GM11168 (cell line): ENCODE data around the gene DBX1.

Experiments
- in situ Hi-C: fragments of 300-500 bp; cut with MboI; formaldehyde crosslinking; loops from one replicate; pipeline ENCODE4 v1.12.0; 2022; ENCODE audit warnings: low sequenced_read_pairs; ENCODE audit not compliant: unreplicated experiment

Gene DBX1

GRCh38 chr11:20161923-20162744 is 1.9 kb upstream of the DBX1 start:
- in situ Hi-C loops = no loop called here

DNA sequence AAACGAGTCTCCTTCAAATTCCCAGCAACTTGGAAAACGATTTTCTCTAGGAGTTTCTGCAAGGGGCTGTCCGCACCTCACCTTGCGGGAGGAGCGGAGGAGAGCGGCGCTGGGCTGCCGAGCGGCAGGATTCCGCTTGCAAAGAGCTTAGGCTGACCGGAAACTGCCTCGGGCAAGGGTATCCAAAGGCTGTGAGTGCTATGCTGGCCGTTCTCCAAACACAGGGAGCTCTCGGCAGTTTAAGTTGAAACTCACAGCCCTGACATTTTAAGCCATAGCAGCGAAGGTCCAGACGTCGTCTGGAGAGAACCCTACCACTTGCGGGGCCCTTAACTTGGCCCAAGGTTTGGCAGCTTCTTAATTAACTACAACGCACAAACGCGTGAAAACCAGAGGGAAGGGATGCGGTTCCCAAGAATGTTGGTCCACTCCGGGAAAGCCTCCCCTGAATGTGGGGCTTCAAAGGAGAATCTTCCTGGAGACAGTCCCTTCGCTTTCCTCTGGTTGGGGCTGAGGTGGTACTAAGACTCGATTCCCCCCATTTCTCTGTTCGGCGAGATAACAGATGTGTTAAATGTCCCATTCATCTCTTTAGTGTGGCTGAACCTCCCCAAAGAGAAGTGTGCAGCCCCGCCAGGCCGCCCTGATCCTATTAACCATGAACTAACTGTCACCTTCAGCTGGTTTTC is 1.1 kb upstream of the DBX1 start:
- in situ Hi-C loops = no loop called here

- in situ Hi-C loops = no loop called here
These were observed 551 bp downstream of the DBX1 start for GRCh38 chr11:20159466-20160381.

DNA sequence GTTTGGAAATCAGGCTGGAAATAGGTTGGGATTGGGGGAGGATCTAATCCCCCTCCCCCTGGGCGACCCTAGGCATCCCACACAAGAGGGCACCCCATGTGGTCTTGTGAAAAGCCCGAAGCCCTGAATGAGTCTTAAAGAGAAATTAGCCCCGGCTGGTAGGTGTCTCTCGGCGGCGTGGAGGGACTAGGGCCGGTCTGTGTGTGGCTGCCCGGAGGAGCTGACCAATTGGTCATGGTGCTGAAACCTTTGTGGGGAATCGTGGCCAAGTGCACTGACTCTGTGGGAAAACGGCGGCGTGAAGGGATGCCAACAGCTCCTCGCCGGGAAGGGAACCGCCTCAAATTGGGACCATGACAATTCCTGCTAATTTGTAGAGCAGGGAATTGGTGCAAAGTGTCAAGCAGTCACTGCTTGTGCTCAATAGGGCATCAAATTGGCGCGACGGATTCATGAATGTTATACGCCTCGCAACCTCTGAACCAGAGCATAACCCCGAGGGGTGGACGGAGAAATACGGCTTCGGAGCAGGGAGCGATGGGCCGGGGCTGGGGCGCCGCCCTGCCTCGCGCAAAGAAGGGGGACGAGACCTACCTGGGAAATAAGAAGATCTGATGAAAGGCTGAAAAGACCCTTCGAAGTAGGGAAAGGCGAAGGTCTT is 1.5 kb downstream of the DBX1 start:
- in situ Hi-C loops = no loop called here

DNA sequence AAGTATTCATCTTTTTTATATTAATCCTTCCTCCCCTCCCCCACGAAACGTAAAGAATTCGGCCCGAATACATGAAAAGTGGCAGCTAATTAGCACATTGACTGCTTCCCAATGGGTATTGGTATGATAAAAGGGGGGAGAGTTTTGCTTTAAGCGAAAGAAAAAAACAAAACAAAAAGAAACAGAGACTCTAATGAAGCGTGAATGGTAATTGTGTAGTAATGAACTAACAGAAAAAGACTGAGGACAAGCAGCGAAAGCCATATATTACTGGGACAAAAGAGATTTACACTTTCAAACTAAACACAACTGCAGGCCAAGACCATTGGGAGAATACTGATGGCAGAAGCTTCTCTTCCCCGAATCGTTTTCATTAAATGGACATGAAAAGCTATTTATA is 2.5 kb downstream of the DBX1 start:
- in situ Hi-C loops = no loop called here

DNA sequence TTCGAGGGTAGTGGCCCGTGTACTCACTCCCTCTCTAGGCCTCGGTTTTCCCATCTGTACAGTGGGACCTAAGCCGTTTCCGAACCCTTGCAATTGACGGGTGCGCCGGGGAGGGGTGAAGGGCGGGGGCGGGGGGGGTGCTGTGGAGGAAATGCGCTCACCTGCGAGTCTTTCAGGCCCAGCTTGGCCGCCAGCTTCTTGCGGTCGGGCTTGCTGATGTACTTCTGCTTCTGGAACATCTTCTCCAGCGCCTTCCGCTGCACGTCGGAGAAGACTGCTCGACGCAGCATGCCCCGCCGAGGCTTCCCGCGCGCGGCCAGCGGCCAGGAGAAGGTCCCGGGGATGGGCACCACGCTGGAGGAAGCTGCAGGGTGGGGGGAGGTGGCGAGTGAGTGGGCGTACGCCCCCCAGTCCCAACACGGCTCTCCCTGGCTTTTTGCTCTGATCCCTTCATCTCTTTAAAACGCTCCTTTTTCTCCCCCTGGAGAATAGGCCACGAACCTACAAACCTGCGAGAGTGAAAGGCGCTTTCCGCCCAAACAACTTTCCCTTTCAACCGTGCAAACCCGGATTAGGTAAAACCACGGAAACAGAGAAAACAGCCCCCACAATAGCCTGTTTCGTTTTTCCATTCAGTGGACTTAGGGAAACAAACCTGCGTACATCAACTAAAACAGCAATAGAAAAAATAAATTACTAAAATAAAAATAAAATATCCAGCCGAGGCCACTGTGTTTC is 3.2 kb downstream of the DBX1 start:
- in situ Hi-C loops = no loop called here

GRCh38 chr11:20156280-20156875 is 3.9 kb downstream of the DBX1 start:
- in situ Hi-C loops = no loop called here

- in situ Hi-C loops = no loop called here
These were observed 4.5 kb downstream of the DBX1 start for GRCh38 chr11:20155683-20156279.

- in situ Hi-C loops = no loop called here
These were observed 5.9 kb downstream of the DBX1 start for GRCh38 chr11:20154381-20154780.

DNA sequence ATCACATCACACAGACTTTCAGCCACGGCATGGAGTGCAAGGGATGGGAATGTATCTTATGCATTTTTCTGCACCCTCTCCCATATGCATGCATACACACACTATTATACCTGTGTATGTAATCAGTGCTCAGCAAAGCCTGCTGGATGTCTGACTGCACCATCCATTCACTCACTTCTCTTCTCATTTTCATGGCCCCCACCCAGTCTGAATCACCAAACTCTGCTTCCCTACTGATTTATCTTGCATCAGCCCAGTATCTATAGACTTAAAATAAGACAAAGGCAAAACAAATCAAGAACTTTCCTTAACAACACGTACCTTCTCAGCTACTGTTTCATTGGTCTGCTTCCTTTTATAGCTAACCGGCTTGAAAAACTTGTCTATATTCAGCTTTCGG is 21.6 kb downstream of the DBX1 start:
- in situ Hi-C loops = loop anchor here (25.0 kb wide), 1 partner anchor 474 kb away; no protein-coding TSS in a partner anchor

DNA sequence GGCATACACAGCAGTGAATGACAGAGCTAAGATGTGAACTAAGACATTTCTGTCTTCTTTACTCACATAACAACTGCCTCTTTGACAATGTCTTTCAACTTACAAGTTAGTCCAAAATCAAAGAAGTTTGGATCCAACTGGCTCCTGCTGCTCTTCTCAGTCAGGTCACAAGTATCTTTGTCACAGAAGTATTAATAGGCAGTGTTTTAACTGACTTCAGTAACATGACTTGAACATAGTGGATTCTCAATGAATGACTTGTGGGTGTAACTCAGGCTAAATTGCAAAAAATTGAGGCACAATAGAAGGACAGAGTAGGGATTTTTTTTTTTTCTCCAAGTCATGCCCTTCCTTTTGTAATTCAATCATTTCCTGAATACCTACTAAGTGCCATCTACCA is 22.6 kb downstream of the DBX1 start:
- in situ Hi-C loops = loop anchor here (25.0 kb wide), 1 partner anchor 475 kb away; no protein-coding TSS in a partner anchor

- in situ Hi-C loops = loop anchor here (25.0 kb wide), 1 partner anchor 477 kb away; no protein-coding TSS in a partner anchor
These were observed 25.1 kb downstream of the DBX1 start for GRCh38 chr11:20134991-20135736.

GRCh38 chr11:20132667-20133039 is 27.6 kb downstream of the DBX1 start:
- in situ Hi-C loops = loop anchor here (25.0 kb wide), 1 partner anchor 480 kb away; no protein-coding TSS in a partner anchor

DNA sequence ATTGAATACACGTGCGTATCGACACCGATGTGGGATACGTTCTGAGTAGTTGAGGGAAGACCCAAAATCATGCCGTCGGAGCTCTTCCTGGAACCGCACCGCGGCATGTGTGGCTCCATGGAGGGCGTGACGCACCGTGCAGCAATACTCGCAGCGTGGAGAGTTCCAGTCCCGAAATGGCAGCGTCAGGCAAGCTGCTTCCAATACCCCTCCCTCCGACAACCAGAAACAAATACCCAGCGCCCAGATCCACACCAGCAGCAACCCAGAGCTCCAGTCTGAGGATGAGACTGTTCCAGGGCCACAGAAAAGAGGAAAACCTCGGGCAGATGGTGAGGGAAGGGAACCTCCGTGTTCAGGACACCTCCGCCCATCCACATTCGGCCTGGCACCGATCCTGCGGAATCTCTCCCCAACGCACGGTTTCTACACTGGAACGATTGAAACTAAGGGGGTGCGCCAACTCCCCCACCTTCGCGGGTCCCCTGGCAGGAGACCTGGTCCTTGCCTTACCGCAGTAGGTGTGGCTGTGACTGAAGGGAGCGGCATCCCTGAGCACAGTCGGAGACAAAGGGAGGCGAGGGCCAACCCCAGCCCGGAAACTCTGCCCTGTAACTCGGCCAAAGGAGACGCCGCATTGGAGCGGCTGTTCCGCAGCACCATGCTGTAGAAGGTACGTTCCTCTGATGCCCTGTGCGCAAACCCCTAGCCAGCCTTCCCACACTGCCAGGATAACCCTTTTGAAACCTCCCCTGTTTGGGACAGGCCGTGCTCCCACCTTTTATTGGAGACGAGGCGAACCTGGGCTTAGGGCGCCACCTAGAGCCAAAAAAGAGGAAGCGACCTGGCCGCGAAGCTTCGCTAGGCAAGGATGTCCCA is 28.2 kb downstream of the DBX1 start:
- in situ Hi-C loops = loop anchor here (25.0 kb wide), 1 partner anchor 480 kb away; no protein-coding TSS in a partner anchor

GRCh38 chr11:20129665-20130064 is 30.6 kb downstream of the DBX1 start:
- in situ Hi-C loops = loop anchor here (5.0 to 25.0 kb wide), 2 partner anchors 228 to 483 kb away; no protein-coding TSS in a partner anchor

DNA sequence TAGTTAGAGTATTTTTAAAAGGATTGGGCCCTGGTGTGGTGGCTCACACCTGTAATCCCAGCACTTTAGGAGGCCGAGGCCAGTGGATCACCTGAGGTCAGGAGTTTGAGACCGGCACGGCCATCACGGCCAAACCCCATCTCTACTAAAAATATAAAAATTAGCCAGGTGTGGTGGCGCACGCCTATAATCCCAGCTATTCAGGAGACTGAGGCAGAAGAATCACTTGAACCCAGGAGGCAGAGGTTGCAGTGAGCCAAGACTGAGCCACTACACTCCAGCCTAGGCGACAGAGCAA is 31.8 kb downstream of the DBX1 start:
- in situ Hi-C loops = loop anchor here (5.0 to 25.0 kb wide), 2 partner anchors 229 to 484 kb away; no protein-coding TSS in a partner anchor
